AG08396 (cell line): ENCODE measurements around the gene MEF2C.

Experiments used
- DNase-seq: peaks from one replicate; pipeline ENCODE4 v3.0.0; 2012; ENCODE audit warnings: low spot score, mixed read lengths

Gene MEF2C

GRCh38 chr5:88758591-88758990 is 124.4 kb downstream of the MEF2C start:
- no peak for DNase-seq

- DNase-seq = no peak
These were observed 124.8 kb downstream of the MEF2C start for GRCh38 chr5:88758184-88758583.

GRCh38 chr5:88756953-88757352 is 126.0 kb downstream of the MEF2C start:
- DNase-seq = no peak

GRCh38 chr5:88748666-88749065 is 134.3 kb downstream of the MEF2C start:
- DNase-seq = no peak

GRCh38 chr5:88746438-88746882 is 136.5 kb downstream of the MEF2C start:
- no peak for DNase-seq

GRCh38 chr5:88745093-88745696 is 137.8 kb downstream of the MEF2C start:
- no peak for DNase-seq

- no peak for DNase-seq
These were observed 139.7 kb downstream of the MEF2C start for GRCh38 chr5:88743231-88743834.

- DNase-seq = no peak
These were observed 141.0 kb downstream of the MEF2C start for GRCh38 chr5:88741964-88742363.

GRCh38 chr5:88740604-88741185 is 142.3 kb downstream of the MEF2C start:
- DNase-seq = no peak

GRCh38 chr5:88736494-88736893 is 146.5 kb downstream of the MEF2C start:
- DNase-seq = no peak

- no peak for DNase-seq
These were observed 148.0 kb downstream of the MEF2C start for GRCh38 chr5:88734983-88735382.

- DNase-seq = no peak
These were observed 148.8 kb downstream of the MEF2C start for GRCh38 chr5:88734191-88734640.

GRCh38 chr5:88732862-88733261 is 150.1 kb downstream of the MEF2C start:
- no peak for DNase-seq

- DNase-seq = no peak
These were observed 150.8 kb downstream of the MEF2C start for GRCh38 chr5:88732181-88732633.

GRCh38 chr5:88729829-88730182 is 153.2 kb downstream of the MEF2C start:
- no peak for DNase-seq

- peak; percentile 52 for DNase-seq
These were observed 153.7 kb downstream of the MEF2C start for GRCh38 chr5:88729084-88729828.

- DNase-seq = no peak
These were observed 155.2 kb downstream of the MEF2C start for GRCh38 chr5:88727705-88728313.

GRCh38 chr5:88725454-88725853 is 157.5 kb downstream of the MEF2C start:
- no peak for DNase-seq

GRCh38 chr5:88724201-88724600 is 158.8 kb downstream of the MEF2C start:
- DNase-seq = no peak

- DNase-seq = no peak
These were observed 160.4 kb downstream of the MEF2C start for GRCh38 chr5:88722546-88723073.

- no peak for DNase-seq
These were observed 163.6 kb downstream of the MEF2C start for GRCh38 chr5:88719434-88719833.

- DNase-seq = no peak
These were observed 164.2 kb downstream of the MEF2C start for GRCh38 chr5:88718736-88719135.
